Thyroid gland (tissue), 4 donors: Measurements from ENCODE around the gene IRAK3.

Experiments
- POLR2A ChIP-seq, 2 donors: fragments of 450-650 bp; IDR thresholded peaks; one replicate each; pipeline ENCODE4 v1.6.1; 2017; ENCODE audit warnings: antibody characterized with exemption in 2 of 2, mild to moderate bottlenecking in 2 of 2, moderate library complexity in 1 of 2
- TF ChIP-seq, protein P1 (sequence below), 6 experiments: fragments of 200-600 bp in 3 of 6; fragments of 450-650 bp in 3 of 6; sonication (generic) in 3 of 6; IDR thresholded peaks; one replicate each; pipeline ENCODE4 v1.5.1; 2016 to 2019; ENCODE audit warnings: antibody characterized with exemption in 6 of 6, mild to moderate bottlenecking in 2 of 6, inconsistent platforms in 1 of 6, moderate library complexity in 1 of 6

DNA sequence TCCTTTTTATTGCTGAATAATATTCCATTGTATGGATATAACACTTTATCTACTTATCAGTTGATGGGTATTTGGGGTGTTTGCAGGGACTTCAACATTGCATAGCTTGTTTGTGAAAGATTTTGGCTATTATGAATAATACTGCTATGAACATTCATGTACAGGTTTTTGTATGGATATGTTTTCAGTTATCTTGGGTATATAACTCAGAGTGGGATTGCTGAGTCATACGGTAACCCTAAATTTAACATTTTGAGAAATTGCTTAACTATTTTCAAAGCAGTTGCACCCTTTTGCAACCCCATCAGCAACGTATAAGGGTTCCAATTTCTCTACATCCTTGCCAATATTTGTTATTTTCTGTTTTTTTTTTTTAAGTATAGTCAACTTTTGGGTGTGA lies 86.0 kb downstream of the IRAK3 start:
- no peak for TF ChIP-seq POLR2A (IDR thresholded peaks at IDR 0.05)
- TF ChIP-seq, protein P1, sequence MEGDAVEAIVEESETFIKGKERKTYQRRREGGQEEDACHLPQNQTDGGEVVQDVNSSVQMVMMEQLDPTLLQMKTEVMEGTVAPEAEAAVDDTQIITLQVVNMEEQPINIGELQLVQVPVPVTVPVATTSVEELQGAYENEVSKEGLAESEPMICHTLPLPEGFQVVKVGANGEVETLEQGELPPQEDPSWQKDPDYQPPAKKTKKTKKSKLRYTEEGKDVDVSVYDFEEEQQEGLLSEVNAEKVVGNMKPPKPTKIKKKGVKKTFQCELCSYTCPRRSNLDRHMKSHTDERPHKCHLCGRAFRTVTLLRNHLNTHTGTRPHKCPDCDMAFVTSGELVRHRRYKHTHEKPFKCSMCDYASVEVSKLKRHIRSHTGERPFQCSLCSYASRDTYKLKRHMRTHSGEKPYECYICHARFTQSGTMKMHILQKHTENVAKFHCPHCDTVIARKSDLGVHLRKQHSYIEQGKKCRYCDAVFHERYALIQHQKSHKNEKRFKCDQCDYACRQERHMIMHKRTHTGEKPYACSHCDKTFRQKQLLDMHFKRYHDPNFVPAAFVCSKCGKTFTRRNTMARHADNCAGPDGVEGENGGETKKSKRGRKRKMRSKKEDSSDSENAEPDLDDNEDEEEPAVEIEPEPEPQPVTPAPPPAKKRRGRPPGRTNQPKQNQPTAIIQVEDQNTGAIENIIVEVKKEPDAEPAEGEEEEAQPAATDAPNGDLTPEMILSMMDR (IDR thresholded peaks at IDR 0.05) = no peak
